HG03039 (cell line): ENCODE data around the gene PAQR8.

Experiments
- ATAC-seq: cut with Tn5 transposase; IDR thresholded peaks from one replicate; pipeline ENCODE4 v1.9.1; 2021; ENCODE audit warnings: mild to moderate bottlenecking, moderate library complexity; ENCODE audit not compliant: unreplicated experiment

PAQR8 gene

GRCh38 chr6:52361945-52362442 is at the start of gene PAQR8:
TSS of gene PAQR8 (plus strand) at chr6:52362151. CDS start at chr6:52403214, 41,063 bp downstream.
- peak; percentile 89 for ATAC-seq

GRCh38 chr6:52312461-52312860 is 49.5 kb upstream of the PAQR8 start:
- ATAC-seq: no peak

GRCh38 chr6:52314752-52315151 is 47.2 kb upstream of the PAQR8 start:
- no peak for ATAC-seq

DNA sequence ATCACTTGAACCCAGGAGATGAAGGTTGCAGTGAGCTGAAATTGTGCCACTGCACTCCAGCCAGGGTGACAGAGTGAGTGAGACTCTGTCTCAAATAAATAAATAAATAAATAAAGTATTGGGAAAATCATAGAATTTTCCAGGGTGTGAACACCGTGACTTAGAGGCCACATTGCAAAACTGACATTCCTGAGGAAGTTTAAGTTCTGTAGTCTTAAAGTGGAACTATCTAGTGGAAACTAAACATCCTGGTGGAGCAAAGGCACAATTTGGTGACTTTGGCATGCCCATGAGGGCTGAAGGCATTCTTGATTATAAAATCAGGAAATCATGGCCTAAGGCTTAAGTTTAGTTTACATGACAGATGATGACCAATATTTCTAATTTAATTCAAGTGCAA is 44.7 kb upstream of the PAQR8 start:
- ATAC-seq: no peak

DNA sequence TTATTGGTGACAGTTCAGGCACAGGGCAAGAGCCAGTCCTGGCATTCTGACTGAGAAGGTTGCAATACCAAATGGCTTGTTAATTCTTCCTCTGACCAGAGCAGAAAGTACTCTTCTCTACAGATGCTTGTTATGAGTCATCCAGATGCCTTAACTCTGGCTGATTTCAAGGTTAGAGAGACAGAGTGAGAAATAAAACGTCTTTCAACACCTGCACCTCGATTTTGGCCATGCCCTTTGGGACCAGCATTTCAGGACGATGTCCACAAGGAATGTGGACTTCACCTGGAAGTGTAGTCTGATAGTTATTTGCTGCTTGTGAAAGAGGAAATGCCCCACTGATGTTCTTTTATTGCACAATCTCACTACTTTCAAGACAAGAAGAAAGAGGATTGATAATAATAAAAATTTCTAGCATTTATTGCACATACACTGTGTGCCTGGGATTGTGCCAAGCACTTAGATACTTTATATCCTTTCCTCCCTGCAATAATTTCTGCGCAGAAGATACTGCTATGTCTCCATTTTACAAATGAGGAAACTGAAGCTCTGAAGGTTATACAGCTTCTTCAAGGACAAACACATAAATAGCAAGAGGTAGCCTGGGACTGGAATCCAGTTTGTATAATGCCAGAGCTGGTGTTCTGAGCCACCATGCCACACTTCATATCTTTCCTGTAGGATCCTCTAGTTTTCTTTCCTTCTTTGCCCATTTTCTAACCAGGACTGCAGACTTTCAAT is 43.9 kb upstream of the PAQR8 start:
- ATAC-seq: peak; percentile 98

- no peak for ATAC-seq
Observed at GRCh38 chr6:52324189-52324588, 37.8 kb upstream of the PAQR8 start.

GRCh38 chr6:52325695-52326471 is 36.1 kb upstream of the PAQR8 start:
- ATAC-seq: no peak

- ATAC-seq: no peak
Observed at GRCh38 chr6:52326540-52327364, 35.2 kb upstream of the PAQR8 start.

DNA sequence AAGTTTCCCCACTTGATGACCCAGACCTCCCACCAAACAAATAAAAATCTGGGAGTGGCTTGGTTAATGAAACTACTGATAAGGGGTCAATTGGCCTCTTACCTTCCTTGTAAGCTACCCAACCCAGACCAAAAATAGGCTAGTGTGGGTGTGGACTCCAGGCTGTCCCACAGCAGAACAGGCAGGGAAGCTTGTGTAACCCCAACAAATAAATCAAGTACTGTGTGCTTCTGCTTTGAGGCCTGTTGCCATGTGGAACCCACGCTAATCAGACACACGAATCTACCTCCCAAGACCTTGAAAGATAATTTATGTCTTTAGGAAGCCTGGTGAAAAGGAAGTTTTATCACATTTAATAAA is 33.7 kb upstream of the PAQR8 start:
- no peak for ATAC-seq

DNA sequence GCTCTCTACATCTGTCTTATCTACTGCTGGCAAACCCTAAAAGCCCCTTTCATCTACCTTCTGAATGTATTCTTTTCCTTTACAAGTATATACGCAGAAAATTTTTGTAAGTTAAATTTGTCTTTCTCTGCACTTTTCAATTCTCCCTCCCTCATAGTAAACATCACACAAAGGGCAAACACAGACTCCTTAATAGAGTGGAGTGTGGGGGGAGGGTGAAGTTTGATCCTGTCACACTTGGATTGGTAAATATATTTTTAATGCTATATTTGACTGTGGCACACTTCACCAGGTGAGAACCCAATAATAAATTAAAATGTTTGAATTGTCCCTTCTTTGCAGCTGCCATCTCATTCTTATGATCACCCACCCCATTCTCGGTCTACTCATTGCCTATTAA is 33.2 kb upstream of the PAQR8 start:
- ATAC-seq: no peak

GRCh38 chr6:52330470-52330869 is 31.5 kb upstream of the PAQR8 start:
- no peak for ATAC-seq

- ATAC-seq: no peak
Observed at GRCh38 chr6:52331793-52332457, 30.0 kb upstream of the PAQR8 start.

GRCh38 chr6:52333840-52334200 is 28.1 kb upstream of the PAQR8 start:
- no peak for ATAC-seq

- no peak for ATAC-seq
Observed at GRCh38 chr6:52335576-52335975, 26.4 kb upstream of the PAQR8 start.

DNA sequence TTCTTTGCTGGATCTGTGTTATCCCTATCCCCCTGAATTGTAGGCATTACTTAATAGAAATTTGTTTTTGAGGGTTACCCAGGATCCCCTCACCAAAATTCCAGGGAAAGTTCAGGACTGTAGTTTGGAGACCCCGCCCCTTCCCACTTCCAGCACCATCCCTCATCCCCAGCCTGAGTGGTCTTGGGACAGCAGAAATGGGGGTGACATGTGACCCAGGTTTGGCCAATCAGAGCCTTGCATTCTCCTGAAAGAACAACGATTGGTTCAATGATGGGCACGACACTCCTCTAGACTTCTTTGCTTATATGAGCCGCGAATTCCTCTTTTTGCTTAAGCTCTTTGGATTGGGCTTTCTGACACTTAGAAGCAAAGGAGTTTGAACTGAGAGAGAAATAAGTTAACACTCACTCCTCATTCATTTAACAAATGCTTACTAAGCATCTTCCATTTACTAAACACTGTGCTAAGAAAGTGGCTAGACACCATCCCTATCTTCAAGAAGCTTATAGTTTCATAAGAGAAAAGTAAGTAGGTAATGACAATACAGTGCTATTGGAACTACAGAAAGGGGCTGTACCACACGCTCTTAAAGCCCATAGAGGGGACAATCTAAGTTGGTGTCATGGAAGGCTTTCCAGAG is 24.9 kb upstream of the PAQR8 start:
- ATAC-seq: no peak

GRCh38 chr6:52337633-52338290 is 24.2 kb upstream of the PAQR8 start:
- no peak for ATAC-seq

DNA sequence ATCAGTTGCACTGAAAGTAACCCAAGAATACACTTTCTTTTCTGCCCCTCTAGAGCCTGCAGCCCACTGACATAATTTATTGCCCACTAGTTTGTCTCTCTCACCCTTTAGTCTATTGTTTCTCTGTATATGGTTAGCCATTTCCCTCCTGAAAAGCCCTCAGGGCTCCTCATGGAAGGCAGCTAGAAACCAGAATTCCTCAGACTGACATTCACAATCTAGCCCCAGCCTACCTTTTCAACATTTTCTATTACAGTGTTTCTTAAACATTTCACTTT is 21.4 kb upstream of the PAQR8 start:
- no peak for ATAC-seq

- ATAC-seq: no peak
Observed at GRCh38 chr6:52341561-52342260, 20.2 kb upstream of the PAQR8 start.

- no peak for ATAC-seq
Observed at GRCh38 chr6:52345311-52345710, 16.6 kb upstream of the PAQR8 start.

DNA sequence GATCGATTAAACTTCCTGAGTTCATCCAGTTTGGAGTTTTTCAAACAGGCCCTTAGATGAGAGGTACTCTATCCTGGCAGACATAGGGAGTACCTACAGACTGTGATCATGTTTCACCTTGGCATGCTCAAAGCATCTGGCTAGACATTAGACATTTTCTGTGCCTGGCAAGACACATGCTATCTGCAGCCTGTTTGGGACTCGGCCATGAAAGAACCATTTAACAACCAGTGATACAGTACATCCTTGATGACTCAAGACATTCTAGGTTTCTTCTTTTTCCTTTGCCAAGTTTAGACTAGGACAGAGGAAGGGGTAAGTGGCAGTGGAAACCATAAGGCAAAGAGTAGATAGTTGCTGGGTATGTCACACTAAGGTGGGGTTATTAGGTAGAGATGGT is 15.4 kb upstream of the PAQR8 start:
- no peak for ATAC-seq
